Measurements from ENCODE around the gene SPNS3.

DNA sequence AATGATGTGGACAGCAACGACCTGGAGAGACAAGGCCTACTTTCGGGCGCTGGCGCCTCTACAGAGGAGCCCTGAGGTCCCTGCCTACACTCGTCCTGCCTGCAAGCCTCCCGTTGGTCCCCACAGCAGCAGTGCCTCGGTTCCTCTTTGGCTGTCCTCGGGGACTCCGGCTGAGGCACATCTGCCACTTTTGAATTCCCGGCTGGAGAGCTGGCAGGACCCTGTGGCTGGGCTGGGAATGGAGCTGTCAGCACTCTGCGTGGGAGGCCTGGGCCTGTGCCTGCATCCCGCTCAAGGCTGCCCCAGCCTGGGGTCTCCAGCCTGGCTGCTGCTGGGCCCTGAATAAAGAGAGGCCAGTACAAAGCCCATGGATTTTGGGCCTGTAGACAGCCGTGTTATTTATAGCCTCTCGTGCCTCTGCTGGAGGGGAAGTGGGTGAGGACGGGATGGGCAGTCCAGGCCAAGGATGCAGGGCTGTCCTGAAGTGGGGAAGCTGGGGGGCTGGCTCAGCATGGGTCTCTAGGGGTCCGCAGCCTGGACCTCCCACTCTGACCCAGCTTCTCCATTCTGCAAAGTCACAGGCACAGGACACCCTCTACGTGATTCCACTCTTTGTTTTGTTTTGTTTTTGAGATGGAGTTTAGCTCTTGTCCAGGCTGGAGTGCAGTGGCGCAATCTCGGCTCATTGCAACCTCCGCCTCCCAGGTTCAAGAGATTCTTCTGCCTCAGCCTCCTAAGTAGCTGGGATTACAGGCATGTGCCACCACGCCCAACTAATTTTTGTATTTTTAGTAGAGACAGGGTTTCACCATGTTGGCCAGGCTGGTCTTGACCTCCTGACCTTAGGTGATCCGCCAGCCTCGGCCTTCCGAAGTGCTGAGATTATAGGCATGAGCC is 54.3 kb downstream of the SPNS3 start:
- TF ChIP-seq, protein P1, sequence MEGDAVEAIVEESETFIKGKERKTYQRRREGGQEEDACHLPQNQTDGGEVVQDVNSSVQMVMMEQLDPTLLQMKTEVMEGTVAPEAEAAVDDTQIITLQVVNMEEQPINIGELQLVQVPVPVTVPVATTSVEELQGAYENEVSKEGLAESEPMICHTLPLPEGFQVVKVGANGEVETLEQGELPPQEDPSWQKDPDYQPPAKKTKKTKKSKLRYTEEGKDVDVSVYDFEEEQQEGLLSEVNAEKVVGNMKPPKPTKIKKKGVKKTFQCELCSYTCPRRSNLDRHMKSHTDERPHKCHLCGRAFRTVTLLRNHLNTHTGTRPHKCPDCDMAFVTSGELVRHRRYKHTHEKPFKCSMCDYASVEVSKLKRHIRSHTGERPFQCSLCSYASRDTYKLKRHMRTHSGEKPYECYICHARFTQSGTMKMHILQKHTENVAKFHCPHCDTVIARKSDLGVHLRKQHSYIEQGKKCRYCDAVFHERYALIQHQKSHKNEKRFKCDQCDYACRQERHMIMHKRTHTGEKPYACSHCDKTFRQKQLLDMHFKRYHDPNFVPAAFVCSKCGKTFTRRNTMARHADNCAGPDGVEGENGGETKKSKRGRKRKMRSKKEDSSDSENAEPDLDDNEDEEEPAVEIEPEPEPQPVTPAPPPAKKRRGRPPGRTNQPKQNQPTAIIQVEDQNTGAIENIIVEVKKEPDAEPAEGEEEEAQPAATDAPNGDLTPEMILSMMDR (IDR thresholded peaks at IDR 0.05), result no peak
- TF ChIP-seq EZH2 (IDR thresholded peaks at IDR 0.05; ENCODE audit: borderline replicate concordance, insufficient read depth, low read depth, low read length, poor library complexity, severe bottlenecking), result no peak

Measured in B cell (primary cell).